ENCODE data around the gene BCL10. TPM values are rescaled to one million over a fixed set of nuclear protein-coding genes. Genes with fewer than 3 reads are reported as not detected.
"Not testable (repeated sequence)": the region's sequence is repeated elsewhere in the genome, so short reads cannot be mapped to it uniquely, and the experiment has no call there.

Gene BCL10
- total RNA-seq, 2 experiments from 2014 or later, result 24.3 to 30.1 TPM

DNA sequence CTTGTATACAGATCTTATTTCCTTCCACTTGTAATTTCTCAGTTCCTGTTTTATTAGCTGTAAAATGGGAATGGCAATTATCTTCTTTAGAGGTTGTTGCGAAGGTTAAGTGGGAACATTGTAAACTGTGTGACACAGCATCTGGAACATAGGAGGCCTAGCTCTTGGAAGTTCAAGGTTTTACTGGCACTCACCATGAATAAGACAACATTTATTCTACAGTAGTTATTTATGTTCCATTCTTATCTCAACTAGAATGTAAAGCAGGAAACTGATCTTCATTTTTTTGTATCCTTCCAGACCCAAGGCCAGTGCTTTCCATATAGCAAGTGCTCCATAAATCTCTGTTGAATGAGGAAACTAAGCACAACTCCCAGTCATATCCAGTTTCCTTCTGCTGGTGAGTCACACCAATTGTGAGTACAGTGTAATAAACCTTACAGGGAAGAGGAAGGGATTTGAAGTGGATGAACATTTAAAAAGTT lies 1.4 kb downstream of the BCL10 start:
- peaks cover 54% of the 10 kb centered on the region for H3K4me1 Mint-ChIP-seq

DNA sequence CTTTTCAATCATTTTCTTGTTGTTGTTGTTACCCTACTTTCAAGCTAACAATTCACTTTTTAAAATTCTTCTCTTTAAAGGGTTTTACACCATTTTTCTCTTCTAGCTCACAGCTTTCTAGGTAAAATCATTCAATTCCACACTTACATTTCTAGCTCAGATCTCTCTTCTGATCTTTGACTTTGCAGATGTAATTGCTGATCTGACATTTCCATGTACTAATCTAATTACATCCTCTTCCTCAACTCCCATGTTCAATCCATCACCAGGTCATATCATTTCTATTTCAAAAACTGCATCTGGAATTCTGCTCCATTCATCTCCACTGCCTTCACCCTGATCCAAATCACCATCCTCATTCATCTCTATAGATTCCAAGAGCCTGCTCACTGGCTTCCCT lies 3.0 kb downstream of the BCL10 start:
- Mint-ChIP-seq H3K27ac (no peak overlapping the region), H3K9me3 (no peaks in the 10 kb centered on the region), H3K36me3 (ENCODE audit: low read depth) (peaks cover 47% of the 10 kb centered on the region), H3K27me3 (peaks cover 1% of the 10 kb centered on the region), H3K4me1 (peaks cover 42% of the 10 kb centered on the region), H3K4me3 (no peak overlapping the region)
- DNase-seq, result no peak
- POLR2A ChIA-PET, result interaction anchor here (1.0 to 9.1 kb wide), 2 partner anchors 15 to 1127 kb away, joined by 3 to 127 read pairs; partner anchors contain the start of gene C1orf52
- CTCF ChIA-PET, result interaction anchor here (12.6 kb wide), 1 partner anchor 14 kb away, joined by 202 read pairs; the partner anchor contains the start of gene C1orf52

More for the DNA sequence above, 1.4 kb downstream of the BCL10 start:
- Mint-ChIP-seq H3K4me3 (peak overlapping the region; percentile 80), H3K36me3 (ENCODE audit: low read depth) (peaks cover 37% of the 10 kb centered on the region), H3K27me3 (peaks cover 12% of the 10 kb centered on the region), H3K9me3 (no peaks in the 10 kb centered on the region), H3K27ac (peak overlapping the region; percentile 80)
- DNase-seq, result no peak
- ChIA-PET CTCF (interaction anchor here (12.6 kb wide), 1 partner anchor 16 kb away, joined by 202 read pairs; the partner anchor contains the start of gene C1orf52), POLR2A (interaction anchor here (1.0 to 9.1 kb wide), 15 partner anchors 10 to 1429 kb away, joined by 3 to 127 read pairs (median 9); partner anchors contain the start of genes C1orf52, CTBS, GNG5 and MCOLN2)

DNA sequence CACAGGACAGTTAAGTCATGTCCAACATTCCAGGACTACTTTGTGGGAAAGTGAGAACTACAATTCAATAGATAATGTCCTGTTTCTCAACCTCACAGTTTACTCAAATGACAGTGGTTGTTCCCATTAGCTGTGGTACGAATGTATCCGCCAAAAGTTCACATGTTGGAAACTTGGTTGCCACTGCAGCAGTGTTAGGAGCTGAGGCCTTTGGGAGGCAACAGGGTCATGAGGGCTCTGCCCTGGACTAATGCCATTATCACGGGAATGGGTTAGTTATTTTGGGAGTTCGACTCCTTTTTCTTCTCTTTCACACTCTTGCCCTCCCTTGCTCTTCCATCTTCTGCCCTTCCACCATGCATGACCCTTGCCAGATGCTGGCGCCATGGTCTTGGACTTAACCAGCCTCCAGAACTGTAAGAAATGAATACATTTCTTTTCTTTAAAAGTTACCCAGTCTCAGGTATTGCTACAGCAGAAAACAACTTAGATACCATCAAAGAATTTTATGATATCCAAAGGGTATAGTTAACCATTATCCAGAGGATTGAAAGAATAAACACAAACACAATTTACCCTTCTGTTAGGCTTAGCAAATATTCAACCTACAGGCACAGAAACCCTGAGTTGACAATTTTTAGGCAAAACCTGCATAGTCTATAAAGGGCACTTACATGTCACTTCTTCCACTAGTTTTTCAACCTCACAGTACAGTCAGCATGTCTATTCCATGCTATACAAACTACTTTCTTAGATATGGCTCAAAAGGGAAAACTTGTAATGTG lies 7.4 kb downstream of the BCL10 start:
- H3K27ac Mint-ChIP-seq, result no peak overlapping the region
- H3K4me1 Mint-ChIP-seq, result peaks cover 16% of the 10 kb centered on the region
- no peak overlapping the region for H3K4me3 Mint-ChIP-seq
- POLR2A ChIA-PET, result no interaction called here
- CTCF ChIA-PET, result interaction anchor here (1.3 kb wide), 1 partner anchor 10 kb away, joined by 12 read pairs; the partner anchor contains the start of gene C1orf52
- no peaks in the 10 kb centered on the region for H3K9me3 Mint-ChIP-seq
- no peak for DNase-seq
- no peaks in the 10 kb centered on the region for H3K27me3 Mint-ChIP-seq
- H3K36me3 Mint-ChIP-seq (ENCODE audit: low read depth), result peaks cover 58% of the 10 kb centered on the region

DNA sequence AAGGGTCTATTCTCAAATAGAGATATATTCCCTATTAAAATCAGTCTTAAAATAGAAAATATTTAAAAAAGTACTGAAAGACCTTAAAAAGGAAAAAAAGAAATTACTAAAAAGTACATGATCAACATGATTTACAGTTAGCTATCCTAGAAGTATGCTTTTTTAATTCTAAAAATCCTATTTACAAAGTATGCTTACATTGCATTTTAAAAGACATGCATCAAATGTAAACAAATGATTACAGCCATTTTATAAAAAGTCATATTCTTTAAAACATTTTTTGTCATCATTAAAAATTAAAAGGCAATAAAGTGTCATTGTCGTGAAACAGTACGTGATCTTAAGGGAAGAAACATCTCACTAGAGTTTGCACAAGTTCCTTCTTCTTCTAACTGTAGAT lies 9.1 kb downstream of the BCL10 start:
- H3K9me3 Mint-ChIP-seq, result no peaks in the 10 kb centered on the region
- DNase-seq, result no peak
- CTCF ChIA-PET, result interaction anchor here (1.8 kb wide), 1 partner anchor 13 kb away, joined by 4 read pairs; no protein-coding TSS in a partner anchor
- H3K4me3 Mint-ChIP-seq, result no peak overlapping the region
- no peaks in the 10 kb centered on the region for H3K27me3 Mint-ChIP-seq
- no peak overlapping the region for H3K27ac Mint-ChIP-seq
- peaks cover 54% of the 10 kb centered on the region for H3K36me3 Mint-ChIP-seq (ENCODE audit: low read depth)
- POLR2A ChIA-PET, result interaction anchor here (1.2 kb wide), 1 partner anchor 8 kb away, joined by 8 read pairs; the partner anchor contains the start of gene C1orf52
- peaks cover 4% of the 10 kb centered on the region for H3K4me1 Mint-ChIP-seq

DNA sequence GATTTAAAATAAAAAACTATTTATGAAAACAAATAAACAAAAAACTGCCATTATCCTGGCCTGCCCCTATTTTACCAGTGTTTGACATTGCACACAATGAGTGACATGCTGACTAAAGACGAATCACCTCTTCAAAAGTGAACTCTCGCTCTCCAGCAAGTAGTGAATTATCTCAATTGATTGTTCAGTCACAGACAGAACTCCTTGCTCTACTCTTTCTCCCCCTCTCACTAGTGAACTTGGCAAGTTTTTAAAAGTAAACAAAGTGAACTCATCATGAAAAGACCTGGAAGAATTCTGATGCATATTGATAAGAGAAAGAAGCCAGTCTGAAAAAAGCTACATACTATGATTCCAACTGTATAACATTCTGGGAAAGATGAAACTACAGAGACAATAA lies 12.3 kb downstream of the BCL10 start:
- Mint-ChIP-seq H3K9me3 (no peaks in the 10 kb centered on the region), H3K27me3 (no peaks in the 10 kb centered on the region), H3K36me3 (ENCODE audit: low read depth) (peaks cover 41% of the 10 kb centered on the region), H3K4me3 (no peak overlapping the region), H3K27ac (no peak overlapping the region), H3K4me1 (peaks cover 5% of the 10 kb centered on the region)
- ChIA-PET POLR2A (interaction anchor here (1.4 kb wide), 2 partner anchors 10 to 11 kb away, joined by 3 read pairs; no protein-coding TSS in a partner anchor), CTCF (interaction anchor here (0.7 to 10.6 kb wide), 3 partner anchors 12 to 334 kb away, joined by 5 to 202 read pairs (median 5); partner anchors contain the start of gene BCL10)
- no peak for DNase-seq

DNA sequence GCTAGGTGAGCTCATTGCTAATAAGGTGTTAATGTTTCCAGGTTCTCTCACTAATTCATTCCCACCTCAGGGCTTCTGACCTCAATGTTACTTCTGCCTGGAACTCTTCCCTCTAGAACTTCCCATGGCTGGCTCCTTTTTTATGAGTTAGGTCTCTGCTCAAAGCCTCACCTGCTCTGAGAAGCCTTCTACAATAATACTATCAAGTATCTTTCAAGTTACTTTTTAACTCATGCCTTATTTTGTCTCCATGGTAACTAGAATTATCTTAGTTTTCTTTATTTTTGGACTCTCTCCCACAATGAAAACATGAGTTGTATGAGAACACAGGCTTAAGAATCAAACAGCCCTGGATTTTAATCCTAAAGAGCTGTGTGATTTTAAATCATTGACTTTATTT lies 13.4 kb downstream of the BCL10 start:
- DNase-seq, result no peak
- Mint-ChIP-seq H3K27ac (no peak overlapping the region), H3K4me3 (no peak overlapping the region), H3K4me1 (peaks cover 12% of the 10 kb centered on the region), H3K27me3 (no peaks in the 10 kb centered on the region), H3K36me3 (ENCODE audit: low read depth) (peaks cover 46% of the 10 kb centered on the region), H3K9me3 (no peaks in the 10 kb centered on the region)
- POLR2A ChIA-PET, result interaction anchor here (1.4 to 9.1 kb wide), 2 partner anchors 11 to 12 kb away, joined by 3 to 127 read pairs; partner anchors contain the start of gene BCL10
- CTCF ChIA-PET, result interaction anchor here (10.6 kb wide), 1 partner anchor 13 kb away, joined by 202 read pairs; the partner anchor contains the start of gene BCL10

DNA sequence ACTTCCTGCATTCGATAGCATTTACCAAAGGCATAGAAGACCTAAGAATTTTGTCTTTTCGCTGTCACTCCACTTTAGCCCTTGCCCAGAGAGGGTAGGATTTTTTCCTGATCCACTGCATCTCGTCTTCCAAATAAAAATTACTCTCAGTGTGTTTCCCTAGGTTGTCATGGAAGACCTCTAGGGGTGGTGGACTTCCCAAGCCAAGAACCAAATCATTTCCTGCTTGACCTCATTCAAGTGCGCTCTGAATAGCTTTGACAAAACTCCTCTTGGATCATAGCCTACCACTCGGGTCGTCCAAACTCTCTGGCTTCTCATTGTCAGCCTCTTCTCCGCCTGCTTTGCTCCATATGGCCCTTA lies 16.5 kb downstream of the BCL10 start:
- DNase-seq, result no peak
- Mint-ChIP-seq H3K9me3 (no peaks in the 10 kb centered on the region), H3K27me3 (no peaks in the 10 kb centered on the region), H3K4me3 (peak overlapping the region; percentile 90), H3K36me3 (ENCODE audit: low read depth) (peaks cover 47% of the 10 kb centered on the region), H3K4me1 (peaks cover 29% of the 10 kb centered on the region), H3K27ac (no peak overlapping the region)
- POLR2A ChIA-PET, result interaction anchor here (1.0 to 9.1 kb wide), 15 partner anchors 8 to 1115 kb away, joined by 3 to 127 read pairs (median 4); partner anchors contain the start of genes BCL10, MCOLN3, PRKACB and SYDE2
- CTCF ChIA-PET, result interaction anchor here (0.8 to 10.6 kb wide), 33 partner anchors 8 to 419 kb away, joined by 3 to 202 read pairs (median 5); partner anchors contain the start of genes BCL10 and MCOLN2

DNA sequence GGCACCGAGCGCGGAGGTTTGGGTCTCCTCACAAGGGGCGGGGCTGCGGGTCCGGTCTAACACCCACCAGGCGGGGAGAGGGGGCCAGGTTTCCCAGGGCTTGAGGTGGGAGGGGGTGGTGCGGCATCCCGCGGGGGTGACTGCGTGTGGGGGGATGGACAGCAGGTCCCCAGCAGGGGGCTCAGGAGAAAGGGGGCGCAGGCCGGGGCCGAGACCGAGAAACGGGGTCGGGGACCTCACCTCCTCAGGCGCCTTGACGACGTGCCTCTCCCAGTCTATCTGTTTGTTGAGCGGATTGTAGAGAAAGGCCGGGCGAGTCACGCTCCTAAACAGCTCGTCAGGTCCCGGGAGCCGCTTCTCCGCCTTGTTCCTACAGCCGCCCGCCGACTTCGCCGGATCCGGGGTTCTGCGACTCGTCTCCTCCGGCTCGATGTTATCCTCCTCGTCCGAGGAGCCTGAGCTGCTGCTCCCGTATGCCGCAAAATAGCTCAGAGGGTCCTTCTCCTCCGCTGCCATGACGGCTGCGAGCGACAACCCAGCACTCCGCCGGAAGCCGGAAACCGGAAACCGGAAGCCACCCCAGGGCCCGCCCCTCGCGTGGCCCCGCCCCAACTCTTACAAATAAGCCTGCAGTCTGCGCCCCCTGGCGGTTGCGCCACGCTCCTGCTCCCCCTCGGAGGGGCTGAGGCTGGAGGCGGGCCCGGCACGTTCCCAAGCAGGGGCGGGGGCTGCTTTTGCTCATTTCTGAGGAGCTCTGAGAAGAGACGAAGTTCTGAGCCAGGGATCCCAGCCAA lies 17.1 kb downstream of the BCL10 start, which contains the start of gene C1orf52:
TSS of gene C1orf52 (minus strand) at position 545 of the 794 bp plus-strand sequence. CDS start at position 516, 29 bp downstream.
- CTCF ChIA-PET, result interaction anchor here (0.6 to 10.6 kb wide), 46 partner anchors 9 to 1350 kb away, joined by 3 to 202 read pairs (median 4); partner anchors contain the start of genes BCL10, MCOLN2, MCOLN3 and ZNHIT6
- Mint-ChIP-seq H3K27ac (peak within 1 kb of the TSS; percentile 90), H3K9me3 (no peaks in the 10 kb centered on the region), H3K4me1 (peaks cover 31% of the 10 kb centered on the region), H3K4me3 (peak within 1 kb of the TSS; percentile 90), H3K27me3 (no peaks in the 10 kb centered on the region), H3K36me3 (ENCODE audit: low read depth) (peaks cover 45% of the 10 kb centered on the region)
- DNase-seq, result peak; percentile 95
- POLR2A ChIA-PET, result interaction anchor here (0.9 to 9.1 kb wide), 16 partner anchors 9 to 1115 kb away, joined by 3 to 127 read pairs (median 4); partner anchors contain the start of genes BCL10, MCOLN3, PRKACB and SYDE2

DNA sequence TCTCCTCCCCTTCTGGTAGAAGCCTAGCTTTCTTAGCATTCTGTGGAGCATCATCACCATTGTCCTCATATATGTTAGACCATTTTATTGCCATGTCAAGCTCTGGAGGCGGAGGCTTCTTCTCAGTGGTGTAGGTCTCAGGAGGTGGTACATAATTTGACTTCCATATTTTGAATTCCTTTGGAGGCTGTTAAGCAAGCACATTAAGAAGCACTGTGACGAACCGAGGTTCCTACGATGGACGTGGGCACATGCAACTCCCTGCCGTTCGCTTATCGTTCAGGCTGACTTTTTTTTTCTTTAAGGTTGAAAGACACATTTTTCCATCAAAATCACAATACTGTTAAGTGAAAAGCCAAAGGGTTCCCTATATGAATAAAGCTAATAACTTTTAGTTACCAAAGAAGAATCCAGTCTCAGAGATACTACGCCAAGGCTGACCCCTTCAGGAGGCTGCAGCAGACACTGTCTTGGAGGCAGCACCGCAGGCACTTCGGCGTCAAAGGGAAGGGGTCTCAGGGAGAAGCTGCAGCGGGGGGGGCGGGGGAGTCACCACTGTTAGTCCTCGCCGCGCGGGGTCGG lies 17.8 kb downstream of the BCL10 start:
- no peaks in the 10 kb centered on the region for H3K27me3 Mint-ChIP-seq
- peak overlapping the region; percentile 67 for H3K27ac Mint-ChIP-seq
- peak overlapping the region; percentile 90 for H3K4me3 Mint-ChIP-seq
- no peaks in the 10 kb centered on the region for H3K9me3 Mint-ChIP-seq
- H3K4me1 Mint-ChIP-seq, result peaks cover 34% of the 10 kb centered on the region
- ChIA-PET CTCF (interaction anchor here (0.6 to 10.6 kb wide), 44 partner anchors 10 to 1349 kb away, joined by 3 to 202 read pairs (median 4); partner anchors contain the start of genes BCL10, MCOLN2, MCOLN3 and ZNHIT6), POLR2A (interaction anchor here (0.8 to 9.1 kb wide), 16 partner anchors 9 to 1114 kb away, joined by 3 to 127 read pairs (median 4); partner anchors contain the start of genes BCL10, MCOLN3, PRKACB and SYDE2)
- H3K36me3 Mint-ChIP-seq (ENCODE audit: low read depth), result peaks cover 44% of the 10 kb centered on the region
- no peak for DNase-seq

DNA sequence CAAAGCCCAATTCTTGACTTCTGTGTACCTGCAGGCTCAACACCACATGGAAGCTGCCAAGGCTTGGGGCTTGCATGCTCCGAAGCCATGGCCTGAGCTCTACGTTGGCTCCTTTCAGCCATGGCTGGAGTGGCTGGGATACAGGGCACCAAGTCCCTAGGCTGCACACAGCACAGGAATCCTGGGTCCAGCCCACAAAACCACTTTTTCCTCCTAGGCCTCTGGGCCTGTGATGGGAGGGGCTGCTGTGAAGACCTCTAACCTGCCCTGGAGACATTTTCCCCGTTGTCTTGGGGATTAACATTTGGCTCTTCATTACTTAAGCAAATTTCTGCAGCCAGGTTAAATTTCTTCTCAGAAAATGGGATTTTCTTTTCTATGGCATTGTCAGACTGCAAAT lies 27.4 kb downstream of the BCL10 start:
- H3K9me3 Mint-ChIP-seq, H3K27me3 Mint-ChIP-seq, DNase-seq, H3K4me3 Mint-ChIP-seq, H3K4me1 Mint-ChIP-seq, H3K27ac Mint-ChIP-seq: not testable (repeated sequence)
- ChIA-PET CTCF (interaction anchor here (1.0 to 2.7 kb wide), 4 partner anchors 10 to 306 kb away, joined by 3 to 13 read pairs (median 4); partner anchors contain the start of genes BCL10 and C1orf52), POLR2A (interaction anchor here (3.4 kb wide), 1 partner anchor 10 kb away, joined by 12 read pairs; the partner anchor contains the start of gene C1orf52)
- peaks cover 34% of the 10 kb centered on the region for H3K36me3 Mint-ChIP-seq (ENCODE audit: low read depth)

DNA sequence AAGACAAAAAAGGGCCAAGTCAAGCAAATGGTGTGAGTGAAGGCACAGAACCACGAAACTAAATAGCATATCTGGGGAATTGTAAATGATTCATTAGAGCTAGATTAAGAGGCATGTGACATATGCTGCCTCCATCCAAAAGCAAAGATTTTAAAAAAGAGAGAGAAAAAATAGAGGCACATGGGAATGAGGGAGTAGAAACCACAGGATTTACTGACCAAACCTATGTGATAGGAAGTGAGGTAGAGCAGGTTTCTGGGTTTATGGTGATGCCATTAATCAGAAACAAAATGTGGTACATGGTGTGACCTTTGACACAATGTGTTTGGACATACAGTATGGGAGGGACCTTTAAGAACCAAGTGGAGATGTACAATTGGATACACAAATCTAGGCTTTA lies 30.5 kb downstream of the BCL10 start:
- Mint-ChIP-seq H3K27me3 (no peaks in the 10 kb centered on the region), H3K4me1 (peaks cover 8% of the 10 kb centered on the region), H3K36me3 (ENCODE audit: low read depth) (peaks cover 20% of the 10 kb centered on the region), H3K4me3 (no peak overlapping the region), H3K9me3 (peaks cover 3% of the 10 kb centered on the region), H3K27ac (no peak overlapping the region)
- CTCF ChIA-PET, result interaction anchor here (1.8 to 3.3 kb wide), 2 partner anchors 9 to 301 kb away, joined by 5 to 16 read pairs; no protein-coding TSS in a partner anchor
- POLR2A ChIA-PET, result no interaction called here
- DNase-seq, result no peak
